Liver (tissue), 4 donors: ENCODE results near the gene ZNF630. TPM values are rescaled to one million over a fixed set of nuclear protein-coding genes. Genes with fewer than 3 reads are reported as not detected.

Source experiments
- polyA plus RNA-seq, 2 donors: library from polyadenylated mRNA; stranded (reverse) in 1 of 2; unstranded in 1 of 2; fragments of 200-250 nt in 1 of 2; fragments of >200 nt in 1 of 2; fragmentation: Nextera tagmentation in 1 of 2; extraction: Ambion mirVana in 1 of 2; gene quantifications; one replicate each; pipeline versions ENCODE4 v1.2.1 to v1.2.3, GENCODE V29; 2013 to 2015
- total RNA-seq, 2 donors: library from RNA; depleted of rRNA; stranded (reverse); fragments of >200 nt; gene quantifications; one replicate each; pipeline ENCODE4 v1.2.3, GENCODE V29; 2014
- donor health status: healthy.
- donor health status: healthy.
- donor health status: healthy.

The ZNF630 gene
- total and polyA plus RNA-seq, 4 donors: 0.30 to 0.79 (median 0.70) TPM

Other genes with a start within 250 kb of the ZNF630 start
- gene ZNF81, start 234.7 kb downstream of the ZNF630 start, total RNA-seq: 1 to 10 TPM; 3.0 to 5.4 TPM
- under 1 TPM; 0.74 to 0.99 TPM for gene ZNF81, start 234.7 kb downstream of the ZNF630 start, polyA plus RNA-seq
- gene ZNF182, start 67.7 kb downstream of the ZNF630 start, total RNA-seq: 1 to 10 TPM; 3.1 TPM
- 1 to 10 TPM in 1 of 2 donors, under 1 TPM in 1; 0.97 to 1.3 TPM for gene ZNF182, start 67.7 kb downstream of the ZNF630 start, polyA plus RNA-seq
- gene SPACA5, start 64.7 kb downstream of the ZNF630 start, total RNA-seq: not detected
- gene SPACA5, start 64.7 kb downstream of the ZNF630 start, polyA plus RNA-seq: not detected
- not detected for gene SPACA5B, start 59.0 kb upstream of the ZNF630 start, total RNA-seq
- not detected for gene SPACA5B, start 59.0 kb upstream of the ZNF630 start, polyA plus RNA-seq
- not detected for gene SSX5, start 125.2 kb upstream of the ZNF630 start, total RNA-seq
- not detected for gene SSX5, start 125.2 kb upstream of the ZNF630 start, polyA plus RNA-seq
- not detected for gene SSX1, start 183.8 kb upstream of the ZNF630 start, total RNA-seq
- not detected for gene SSX1, start 183.8 kb upstream of the ZNF630 start, polyA plus RNA-seq